Measurements from ENCODE around the gene EFCAB6. TPM values are rescaled to one million over a fixed set of nuclear protein-coding genes. Genes with fewer than 3 reads are reported as not detected.

The EFCAB6 gene
- total RNA-seq, 4 donors from 2014 or later = 2.0 to 8.4 (median 5.7) TPM

GRCh38 chr22:43488937-43489336, 323.2 kb downstream of the EFCAB6 start:
- Histone ChIP-seq H3K4me1 (no peaks in the 10 kb centered on the region), H3K4me3 (no peak overlapping the region), H3K9me3 (no peaks in the 10 kb centered on the region), H3K27ac (no peak overlapping the region), H3K36me3 (no peaks in the 10 kb centered on the region), H3K27me3 (no peaks in the 10 kb centered on the region)
- DNase-seq = no peak
- TF ChIP-seq, protein P1, sequence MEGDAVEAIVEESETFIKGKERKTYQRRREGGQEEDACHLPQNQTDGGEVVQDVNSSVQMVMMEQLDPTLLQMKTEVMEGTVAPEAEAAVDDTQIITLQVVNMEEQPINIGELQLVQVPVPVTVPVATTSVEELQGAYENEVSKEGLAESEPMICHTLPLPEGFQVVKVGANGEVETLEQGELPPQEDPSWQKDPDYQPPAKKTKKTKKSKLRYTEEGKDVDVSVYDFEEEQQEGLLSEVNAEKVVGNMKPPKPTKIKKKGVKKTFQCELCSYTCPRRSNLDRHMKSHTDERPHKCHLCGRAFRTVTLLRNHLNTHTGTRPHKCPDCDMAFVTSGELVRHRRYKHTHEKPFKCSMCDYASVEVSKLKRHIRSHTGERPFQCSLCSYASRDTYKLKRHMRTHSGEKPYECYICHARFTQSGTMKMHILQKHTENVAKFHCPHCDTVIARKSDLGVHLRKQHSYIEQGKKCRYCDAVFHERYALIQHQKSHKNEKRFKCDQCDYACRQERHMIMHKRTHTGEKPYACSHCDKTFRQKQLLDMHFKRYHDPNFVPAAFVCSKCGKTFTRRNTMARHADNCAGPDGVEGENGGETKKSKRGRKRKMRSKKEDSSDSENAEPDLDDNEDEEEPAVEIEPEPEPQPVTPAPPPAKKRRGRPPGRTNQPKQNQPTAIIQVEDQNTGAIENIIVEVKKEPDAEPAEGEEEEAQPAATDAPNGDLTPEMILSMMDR (IDR thresholded peaks at IDR 0.05) = no peak
- no peak for TF ChIP-seq POLR2A (IDR thresholded peaks at IDR 0.05)
- intact Hi-C loops (cut with DNase I; ENCODE audit: low total_unique reads) = no loop called here

DNA sequence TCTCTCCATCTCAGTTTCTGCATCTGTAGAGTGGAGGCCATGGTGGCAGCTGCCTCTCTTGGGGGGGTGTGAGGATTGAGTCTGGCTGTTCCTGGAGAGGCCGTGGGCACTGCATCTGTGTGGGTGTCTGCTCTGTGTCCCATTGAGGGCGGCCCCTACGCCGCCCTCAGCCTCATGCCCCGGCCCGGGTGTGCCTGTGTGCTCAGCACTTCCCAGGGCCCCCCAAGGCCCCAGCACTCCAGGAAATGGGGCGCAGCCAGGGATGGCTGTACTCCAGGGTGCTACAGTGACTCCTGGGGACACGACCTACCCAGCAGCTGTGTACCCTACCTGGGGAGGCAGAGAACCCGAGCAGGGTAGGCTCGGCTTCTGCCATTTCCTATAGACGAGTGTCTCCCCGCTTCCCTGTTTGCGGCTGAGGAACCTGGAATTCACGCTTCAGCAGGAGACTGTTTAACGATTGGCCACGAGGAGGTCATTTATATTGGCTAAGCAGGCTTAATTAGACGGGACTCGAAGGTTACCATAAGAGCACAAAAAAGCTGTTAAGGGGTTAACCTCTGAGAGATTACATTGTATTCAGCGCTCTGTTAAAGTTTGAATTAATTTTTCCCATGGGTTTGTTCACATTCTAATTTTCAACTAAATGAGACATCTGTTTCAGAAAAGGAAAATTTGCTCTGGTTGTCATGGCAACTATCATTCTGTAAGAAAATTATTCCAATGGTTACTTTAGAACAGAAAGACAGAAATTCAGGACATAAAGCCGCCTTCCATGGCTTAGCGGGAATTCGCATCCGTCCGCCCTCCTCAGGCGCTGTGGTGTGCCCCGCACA, 323.9 kb downstream of the EFCAB6 start:
- DNase-seq = no peak
- no peaks in the 10 kb centered on the region for H3K9me3 ChIP-seq
- H3K27ac ChIP-seq = no peak overlapping the region
- no peaks in the 10 kb centered on the region for H3K27me3 ChIP-seq
- intact Hi-C loops (cut with DNase I; ENCODE audit: low total_unique reads) = no loop called here
- H3K4me3 ChIP-seq = no peak overlapping the region
- no peaks in the 10 kb centered on the region for H3K36me3 ChIP-seq
- TF ChIP-seq POLR2A (IDR thresholded peaks at IDR 0.05) = no peak
- TF ChIP-seq, protein P1 (IDR thresholded peaks at IDR 0.05) = no peak
- H3K4me1 ChIP-seq = no peaks in the 10 kb centered on the region

DNA sequence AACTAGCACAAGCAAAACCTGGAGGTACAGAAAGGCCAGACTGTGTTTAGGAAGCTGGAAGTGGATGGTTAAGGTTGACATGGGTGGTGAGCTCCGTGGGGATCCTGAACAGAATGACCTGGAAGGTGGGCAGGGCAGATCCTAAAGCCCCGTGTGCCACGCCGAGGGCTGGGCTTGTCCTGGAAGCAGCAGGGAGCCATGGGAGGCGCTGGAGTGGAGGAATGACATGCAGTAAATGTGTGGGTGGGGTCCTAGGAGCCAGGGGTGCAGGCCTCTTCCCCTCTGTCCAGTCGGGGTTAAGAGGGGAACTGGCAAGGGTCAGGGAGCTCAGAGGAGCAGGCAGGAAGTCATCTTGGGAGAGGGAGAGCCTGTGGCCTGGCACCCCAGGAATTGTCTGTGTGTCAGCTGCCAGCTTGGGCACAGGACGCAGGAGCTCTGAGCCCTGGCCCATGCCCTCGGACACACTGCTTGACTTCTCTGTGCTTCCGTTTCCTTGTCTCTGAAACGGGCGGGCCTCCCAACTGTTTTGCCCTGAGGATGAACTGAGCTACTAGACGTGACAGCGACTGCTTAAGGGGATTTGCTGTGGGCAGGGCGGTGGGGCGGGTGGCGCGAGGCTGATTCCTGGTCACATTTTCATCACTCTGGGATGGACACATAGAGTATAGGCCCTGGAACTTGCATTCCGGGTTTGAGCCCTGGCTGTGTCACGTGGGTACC, 324.6 kb downstream of the EFCAB6 start:
- DNase-seq = no peak
- H3K36me3 ChIP-seq = no peaks in the 10 kb centered on the region
- no peaks in the 10 kb centered on the region for H3K4me1 ChIP-seq
- intact Hi-C loops (cut with DNase I; ENCODE audit: low total_unique reads) = no loop called here
- no peak overlapping the region for H3K4me3 ChIP-seq
- no peaks in the 10 kb centered on the region for H3K27me3 ChIP-seq
- no peak overlapping the region for H3K27ac ChIP-seq
- no peaks in the 10 kb centered on the region for H3K9me3 ChIP-seq
- TF ChIP-seq, protein P1 (IDR thresholded peaks at IDR 0.05) = no peak
- no peak for TF ChIP-seq POLR2A (IDR thresholded peaks at IDR 0.05)

DNA sequence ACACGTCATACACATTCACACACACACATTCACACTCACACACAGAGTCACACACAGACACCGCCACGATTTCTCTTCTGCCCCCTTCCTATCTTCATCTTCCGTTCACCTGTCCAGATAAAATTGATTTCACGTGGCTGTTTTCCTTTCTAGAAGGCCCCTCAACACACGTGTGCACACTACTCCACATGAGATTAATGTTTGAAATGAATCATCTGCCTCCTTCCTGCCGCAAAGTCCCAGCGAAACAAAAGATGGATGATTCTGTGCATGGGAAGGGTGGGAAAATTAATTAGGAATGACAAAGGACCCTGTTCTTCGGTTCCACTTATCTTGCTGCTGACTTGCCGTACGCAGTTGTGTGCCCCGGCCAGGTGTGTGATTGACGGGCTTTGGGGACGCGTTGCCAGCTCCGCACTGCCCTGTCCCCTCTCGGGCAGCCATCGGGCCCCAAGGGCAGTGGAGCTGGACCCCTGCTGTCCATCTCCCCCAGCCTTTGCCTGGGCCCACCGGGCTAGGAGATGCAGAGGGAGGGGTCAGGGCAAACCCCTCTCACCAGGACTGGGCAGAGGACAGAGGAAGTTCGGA, 326.5 kb downstream of the EFCAB6 start:
- intact Hi-C loops (cut with DNase I; ENCODE audit: low total_unique reads) = no loop called here
- Histone ChIP-seq H3K27me3 (no peaks in the 10 kb centered on the region), H3K4me1 (no peaks in the 10 kb centered on the region), H3K4me3 (no peak overlapping the region), H3K36me3 (no peaks in the 10 kb centered on the region), H3K27ac (no peak overlapping the region), H3K9me3 (no peaks in the 10 kb centered on the region)
- DNase-seq = no peak
- TF ChIP-seq, protein P1 (IDR thresholded peaks at IDR 0.05) = no peak
- TF ChIP-seq POLR2A (IDR thresholded peaks at IDR 0.05) = no peak

- TF ChIP-seq POLR2A (IDR thresholded peaks at IDR 0.05) = no peak
- TF ChIP-seq, protein P1 (IDR thresholded peaks at IDR 0.05) = no peak
- Histone ChIP-seq H3K27me3 (no peaks in the 10 kb centered on the region), H3K9me3 (no peaks in the 10 kb centered on the region), H3K4me3 (no peak overlapping the region), H3K36me3 (no peaks in the 10 kb centered on the region), H3K4me1 (no peaks in the 10 kb centered on the region), H3K27ac (no peak overlapping the region)
- no peak for DNase-seq
- intact Hi-C loops (cut with DNase I; ENCODE audit: low total_unique reads) = no loop called here
Measured at GRCh38 chr22:43484227-43484626, 327.9 kb downstream of the EFCAB6 start.
